HepG2 (cell line): ENCODE data around the gene PCGF2. TPM values are rescaled to one million over a fixed set of nuclear protein-coding genes. Genes with fewer than 3 reads are reported as not detected.

ENCODE experiments used
- BCLAF1 ChIP-seq: fragments of 450-650 bp; IDR thresholded peaks from 2 replicates; pipeline ENCODE4 v1.6.1; 2017; ENCODE audit warnings: mild to moderate bottlenecking
- FOXC1 ChIP-seq: sonication (generic); formaldehyde crosslinking; IDR thresholded peaks from 2 replicates; pipeline ENCODE4 v1.8.0; 2022; ENCODE audit warnings: mild to moderate bottlenecking, missing genetic modification reagents, borderline replicate concordance
- GTF3A ChIP-seq: sonication (generic); formaldehyde crosslinking; conservative IDR thresholded peaks from 2 replicates; pipeline ENCODE4 v1.4.0; 2020; ENCODE audit warnings: mild to moderate bottlenecking, missing genetic modification reagents
- HDAC2 ChIP-seq: sonication (generic); formaldehyde crosslinking; IDR thresholded peaks from 2 replicates; pipeline ENCODE4 v1.4.0; 2020; ENCODE audit warnings: missing genetic modification reagents
- HMG20A ChIP-seq: IDR thresholded peaks from 2 replicates; pipeline ENCODE4 v1.6.1; 2016; ENCODE audit warnings: borderline replicate concordance
- HNRNPLL ChIP-seq: fragments of 200-400 bp; formaldehyde crosslinking; IDR thresholded peaks from 2 replicates; pipeline ENCODE4 v1.6.1; 2017; ENCODE audit warnings: mild to moderate bottlenecking, low read depth, low read length; ENCODE audit not compliant: poor library complexity, severe bottlenecking
- MED13 ChIP-seq: sonication (generic); formaldehyde crosslinking; IDR thresholded peaks from 2 replicates; pipeline ENCODE4 v1.5.0; 2020; ENCODE audit warnings: missing genetic modification reagents
- SATB2 ChIP-seq: sonication (generic); formaldehyde crosslinking; IDR thresholded peaks from 2 replicates; pipeline ENCODE4 v1.5.0; 2020; ENCODE audit warnings: missing genetic modification reagents
- SOX5 ChIP-seq: IDR thresholded peaks from 2 replicates; pipeline ENCODE4 v1.6.1; 2016; ENCODE audit warnings: borderline replicate concordance
- SRF ChIP-seq: IDR thresholded peaks from 2 replicates; pipeline ENCODE4 v1.6.1; 2011; ENCODE audit warnings: mild to moderate bottlenecking, low read depth, low read length, moderate library complexity
- TAF1 ChIP-seq: sonication (generic); formaldehyde crosslinking; IDR thresholded peaks from 2 replicates; pipeline ENCODE4 v1.4.0; 2020; ENCODE audit warnings: missing genetic modification reagents
- THYN1 ChIP-seq: sonication (generic); formaldehyde crosslinking; IDR thresholded peaks from 2 replicates; pipeline ENCODE4 v1.8.1; 2023; ENCODE audit warnings: low read depth, mild to moderate bottlenecking, moderate library complexity, missing genetic modification reagents, borderline replicate concordance
- U2AF2 ChIP-seq: fragments of 200-400 bp; formaldehyde crosslinking; IDR thresholded peaks from 2 replicates; pipeline ENCODE4 v1.6.1; 2017; ENCODE audit warnings: low read depth, mild to moderate bottlenecking, low read length
- ZC3H4 ChIP-seq: sonication (generic); formaldehyde crosslinking; IDR thresholded peaks from 2 replicates; pipeline ENCODE4 v1.4.0; 2020; ENCODE audit warnings: missing genetic modification reagents, borderline replicate concordance
- ZNF383 ChIP-seq: sonication (generic); formaldehyde crosslinking; IDR thresholded peaks from 2 replicates; pipeline ENCODE4 v1.4.0; 2020; ENCODE audit warnings: missing genetic modification reagents, mild to moderate bottlenecking, borderline replicate concordance
- ZNF564 ChIP-seq: sonication (generic); formaldehyde crosslinking; IDR thresholded peaks from 2 replicates; pipeline ENCODE4 v1.8.1; 2023; ENCODE audit warnings: mild to moderate bottlenecking, missing genetic modification reagents
- ZNF570 ChIP-seq: sonication (generic); formaldehyde crosslinking; IDR thresholded peaks from 2 replicates; pipeline ENCODE4 v1.4.0; 2020; ENCODE audit warnings: mild to moderate bottlenecking, missing genetic modification reagents, borderline replicate concordance
- ZNF775 ChIP-seq: sonication (generic); formaldehyde crosslinking; IDR thresholded peaks from 2 replicates; pipeline ENCODE4 v1.4.0; 2020; ENCODE audit warnings: missing genetic modification reagents, mild to moderate bottlenecking, moderate library complexity, borderline replicate concordance
- ZZZ3 ChIP-seq: sonication (generic); formaldehyde crosslinking; IDR thresholded peaks from 2 replicates; pipeline ENCODE4 v1.4.0; 2020; ENCODE audit warnings: missing genetic modification reagents, mild to moderate bottlenecking, borderline replicate concordance
- polyA plus RNA-seq, 8 experiments: library from polyadenylated mRNA; depleted of rRNA in 3 of 8; stranded (reverse) in 7 of 8; unstranded in 1 of 8; fragments of >200 nt; fragmentation: Illumina TruSeq in 4 of 8; extraction: Trizol in 4 of 8; gene quantifications; 2 replicates each; pipeline versions ENCODE4 v1.2.1 to v1.2.3, GENCODE V29; 2011 to 2016; ENCODE audit warnings: low read depth in 4 of 8, missing spikeins in 1 of 8, mixed read lengths in 1 of 8; ENCODE audit not compliant: insufficient read depth in 1 of 8
- total RNA-seq, 5 experiments: library from RNA; depleted of rRNA; stranded (reverse); fragments of >200 nt; fragmentation: Illumina TruSeq; extraction: Trizol; gene quantifications; 2 replicates each; pipeline ENCODE4 v1.2.3, GENCODE V29; 2016; ENCODE audit warnings: low read depth in 1 of 5
- TF ChIP-seq, protein P1 (sequence below): sonication (generic); formaldehyde crosslinking; IDR thresholded peaks from 2 replicates; pipeline ENCODE4 v1.5.1; 2020; ENCODE audit warnings: missing genetic modification reagents, mild to moderate bottlenecking, borderline replicate concordance
- TF ChIP-seq, protein P2 (sequence below): sonication (generic); formaldehyde crosslinking; IDR thresholded peaks from 2 replicates; pipeline ENCODE4 v1.5.1; 2020; ENCODE audit warnings: mild to moderate bottlenecking, missing genetic modification reagents, borderline replicate concordance

PCGF2 gene
- total and polyA plus RNA-seq, 2 of the 13 experiments (the other 11 are each of a cell fraction or from before 2014, with no cell fraction given): 11.6 to 29.4 TPM

- TF ChIP-seq, protein P1, sequence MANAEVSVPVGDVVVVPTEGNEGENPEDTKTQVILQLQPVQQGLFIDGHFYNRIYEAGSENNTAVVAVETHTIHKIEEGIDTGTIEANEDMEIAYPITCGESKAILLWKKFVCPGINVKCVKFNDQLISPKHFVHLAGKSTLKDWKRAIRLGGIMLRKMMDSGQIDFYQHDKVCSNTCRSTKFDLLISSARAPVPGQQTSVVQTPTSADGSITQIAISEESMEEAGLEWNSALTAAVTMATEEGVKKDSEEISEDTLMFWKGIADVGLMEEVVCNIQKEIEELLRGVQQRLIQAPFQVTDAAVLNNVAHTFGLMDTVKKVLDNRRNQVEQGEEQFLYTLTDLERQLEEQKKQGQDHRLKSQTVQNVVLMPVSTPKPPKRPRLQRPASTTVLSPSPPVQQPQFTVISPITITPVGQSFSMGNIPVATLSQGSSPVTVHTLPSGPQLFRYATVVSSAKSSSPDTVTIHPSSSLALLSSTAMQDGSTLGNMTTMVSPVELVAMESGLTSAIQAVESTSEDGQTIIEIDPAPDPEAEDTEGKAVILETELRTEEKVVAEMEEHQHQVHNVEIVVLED (CRISPR knock-in tag): peak; percentile 63; the same call in 1 of the 2 replicates
- no peak for TF ChIP-seq U2AF2
- TF ChIP-seq GTF3A (CRISPR knock-in tag): no peak; the same call in 1 of the 2 replicates
- no peak for TF ChIP-seq ZNF775
- TF ChIP-seq, protein P2, sequence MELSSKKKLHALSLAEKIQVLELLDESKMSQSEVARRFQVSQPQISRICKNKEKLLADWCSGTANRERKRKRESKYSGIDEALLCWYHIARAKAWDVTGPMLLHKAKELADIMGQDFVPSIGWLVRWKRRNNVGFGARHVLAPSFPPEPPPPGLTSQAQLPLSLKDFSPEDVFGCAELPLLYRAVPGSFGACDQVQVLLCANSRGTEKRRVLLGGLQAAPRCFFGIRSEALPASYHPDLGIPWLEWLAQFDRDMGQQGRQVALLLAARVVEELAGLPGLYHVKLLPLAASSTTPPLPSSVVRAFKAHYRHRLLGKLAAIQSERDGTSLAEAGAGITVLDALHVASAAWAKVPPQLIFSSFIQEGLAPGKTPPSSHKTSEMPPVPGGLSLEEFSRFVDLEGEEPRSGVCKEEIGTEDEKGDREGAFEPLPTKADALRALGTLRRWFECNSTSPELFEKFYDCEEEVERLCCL: peak; percentile 87; the same call in 1 of the 2 replicates
- no peak for TF ChIP-seq SRF
- no peak; the same call in 1 of the 2 replicates for TF ChIP-seq HDAC2
- no peak for TF ChIP-seq HMG20A (CRISPR knock-in tag)
- peak; percentile 78; the same call in 1 of the 2 replicates for TF ChIP-seq ZC3H4
- peak; percentile 11; the same call in 1 of the 2 replicates for TF ChIP-seq THYN1 (CRISPR knock-in tag)
- peak; percentile 50; the same call in 1 of the 2 replicates for TF ChIP-seq ZNF564 (CRISPR knock-in tag)
- no peak for TF ChIP-seq ZNF383
- TF ChIP-seq HNRNPLL: peak; percentile 53
- TF ChIP-seq SATB2 (CRISPR knock-in tag): 0 out of 2 replicates have a peak, but pooled peaks have one; percentile 30
- TF ChIP-seq SOX5 (CRISPR knock-in tag): peak; percentile 55
- TF ChIP-seq MED13 (CRISPR knock-in tag): peak; percentile 86
- peak; percentile 84 for TF ChIP-seq TAF1 (CRISPR knock-in tag)
- TF ChIP-seq ZNF570 (CRISPR knock-in tag): 0 out of 2 replicates have a peak, but pooled peaks have one; percentile 43
- no peak for TF ChIP-seq ZZZ3
- TF ChIP-seq BCLAF1: no peak
- no peak for TF ChIP-seq FOXC1 (CRISPR knock-in tag)
These were observed 45.8 kb downstream of the PCGF2 start (continued) for GRCh38 chr17:38702166-38702915.
